ENCODE measurements around the gene DMBX1.

DMBX1 gene

DNA sequence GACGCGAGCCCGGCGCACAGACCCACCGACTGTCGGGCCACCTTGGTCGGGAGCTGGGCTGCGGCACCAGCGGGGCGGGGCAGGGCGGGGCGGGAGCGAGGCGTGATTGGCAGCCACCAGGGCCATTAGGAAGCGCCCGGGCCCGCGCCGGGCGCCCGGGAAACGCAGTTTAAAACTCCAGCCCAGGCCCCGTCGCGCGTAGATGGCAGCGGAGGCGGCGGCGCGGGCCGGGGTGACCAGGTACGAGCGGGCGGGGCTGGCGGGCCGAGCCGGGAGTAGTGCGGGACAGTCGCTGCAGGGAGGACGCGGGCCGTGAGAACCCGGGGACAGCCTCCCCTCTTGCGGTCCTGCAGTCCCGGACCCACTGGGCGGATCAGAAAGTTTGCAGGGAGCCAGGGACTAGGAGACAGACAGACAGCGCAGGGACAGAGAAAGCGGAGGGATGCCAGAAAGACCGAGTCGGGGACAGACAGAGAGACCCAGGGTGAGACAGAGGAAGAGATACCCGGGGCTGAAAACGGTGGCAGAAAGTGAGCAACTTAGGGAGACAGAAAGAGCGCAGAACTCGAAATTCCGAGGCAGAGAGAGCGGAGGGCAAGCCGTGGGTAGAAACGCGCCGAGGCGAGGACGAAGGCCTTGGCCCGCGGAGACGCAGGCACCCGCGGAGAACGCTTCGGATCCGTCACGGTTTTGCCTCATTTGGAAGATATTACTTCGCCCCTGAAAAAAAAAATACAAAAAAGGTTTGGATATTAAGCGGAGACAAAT lies at the start of gene DMBX1:
TSS of gene DMBX1 (plus strand) at position 199 of the 768 bp plus-strand sequence. CDS start 17,175 bp downstream, outside the sequence.
- Histone ChIP-seq H3K9me3 (ENCODE audit: control insufficient read depth in 5 of 5, low read length in 5 of 5) (no peaks in the 10 kb centered on the region), H3K27ac (ENCODE audit: low read depth, low read length) (no peak within 1 kb of the TSS), H3K9ac (ENCODE audit: low read length in 5 of 5) (no peak within 1 kb of the TSS), H3K4me3 (ENCODE audit: low read depth in 1 of 5, low read length in 5 of 5) (peak within 1 kb of the TSS; percentile 17 to 54 (median 43)), H3K4me1 (ENCODE audit: control insufficient read depth in 5 of 5, insufficient read depth in 5 of 5, low read length in 5 of 5) (peaks cover 0 to 22% (median 22%) of the 10 kb centered on the region in 5 donors), H3K36me3 (ENCODE audit: control insufficient read depth in 5 of 5, insufficient read depth in 5 of 5, low read length in 5 of 5) (no peaks in the 10 kb centered on the region), H3K27me3 (ENCODE audit: control insufficient read depth in 5 of 5, insufficient read depth in 4 of 5, low read length in 5 of 5) (peaks cover 57 to 93% (median 85%) of the 10 kb centered on the region in 5 donors)

DNA sequence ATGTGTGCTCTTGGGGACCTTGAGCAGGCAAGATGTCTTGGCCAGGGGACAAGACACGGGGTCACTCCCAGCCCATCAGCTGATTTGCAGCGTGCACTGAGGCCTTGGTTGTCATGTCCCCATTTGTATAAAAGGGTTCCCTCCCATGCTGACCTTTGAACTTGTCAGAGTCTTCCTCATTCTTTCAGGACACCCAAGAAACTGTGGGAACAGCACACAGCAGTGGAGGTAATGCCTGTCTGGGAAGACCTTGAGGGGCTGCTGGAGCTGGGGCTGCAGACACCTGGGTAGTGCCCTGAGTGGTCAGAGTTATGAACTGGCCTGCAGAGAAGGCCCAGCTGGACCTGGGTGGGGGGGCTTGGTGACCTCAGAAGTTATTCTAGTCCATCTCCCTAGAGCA lies 49.2 kb upstream of the DMBX1 start:
- no peak overlapping the region for H3K9ac ChIP-seq (ENCODE audit: low read length in 5 of 5)
- H3K27ac ChIP-seq (ENCODE audit: low read depth, low read length), result no peak overlapping the region
- H3K36me3 ChIP-seq (ENCODE audit: control insufficient read depth in 5 of 5, insufficient read depth in 5 of 5, low read length in 5 of 5), result no peaks in the 10 kb centered on the region
- H3K4me3 ChIP-seq (ENCODE audit: low read depth in 1 of 5, low read length in 5 of 5), result no peak overlapping the region
- no peaks in the 10 kb centered on the region for H3K9me3 ChIP-seq (ENCODE audit: control insufficient read depth in 5 of 5, low read length in 5 of 5)
- peaks cover 0 to 3% (median 0%) of the 10 kb centered on the region in 5 donors for H3K27me3 ChIP-seq (ENCODE audit: control insufficient read depth in 5 of 5, insufficient read depth in 4 of 5, low read length in 5 of 5)
- H3K4me1 ChIP-seq (ENCODE audit: control insufficient read depth in 5 of 5, insufficient read depth in 5 of 5, low read length in 5 of 5), result peaks cover 0 to 11% (median 9%) of the 10 kb centered on the region in 5 donors

DNA sequence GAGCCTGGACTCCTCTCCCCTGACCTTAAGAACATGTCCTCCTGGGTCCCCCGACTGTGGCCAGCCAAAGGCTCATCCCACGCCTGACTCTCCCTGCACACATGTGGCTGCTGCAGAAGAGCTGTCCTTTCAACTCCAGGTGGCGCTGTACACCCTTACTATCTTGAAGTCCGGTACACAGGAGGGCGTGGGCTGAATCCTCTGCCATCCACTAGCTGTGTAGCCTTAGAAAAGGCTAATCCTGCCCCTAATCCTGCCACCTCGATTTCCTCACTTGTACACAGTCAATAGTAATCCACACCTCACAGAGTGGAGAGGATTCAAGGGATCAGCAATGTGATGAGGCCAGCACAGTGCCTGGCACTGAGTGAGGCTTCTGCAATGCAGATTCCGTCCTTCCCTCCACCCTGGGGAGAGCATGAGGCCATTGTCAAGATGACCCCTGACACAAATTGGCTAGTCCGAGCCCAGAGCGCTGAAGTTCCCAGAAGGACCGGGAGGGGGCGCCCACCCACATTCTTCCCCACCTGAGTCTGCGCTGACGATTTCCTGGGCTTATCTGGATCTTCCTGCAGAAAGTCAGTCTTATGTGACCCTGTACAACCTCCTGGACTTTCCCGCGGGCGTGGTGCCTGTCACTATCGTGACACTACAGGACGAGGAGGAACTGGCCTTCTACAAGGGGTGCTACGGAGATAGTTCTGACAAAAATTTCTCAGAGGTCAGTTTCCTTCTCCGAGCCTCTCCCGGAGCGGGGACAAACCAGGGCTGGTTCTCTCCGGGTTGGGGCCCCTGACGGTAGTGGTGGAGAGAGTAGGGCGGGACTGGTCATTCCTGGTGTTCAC lies 47.1 kb upstream of the DMBX1 start:
- H3K4me1 ChIP-seq (ENCODE audit: control insufficient read depth in 5 of 5, insufficient read depth in 5 of 5, low read length in 5 of 5), result peaks cover 0 to 15% (median 11%) of the 10 kb centered on the region in 5 donors
- H3K9ac ChIP-seq (ENCODE audit: low read length in 5 of 5), result peak overlapping the region in 3 of 5 donors; percentile 2 to 68 (median 49)
- no peaks in the 10 kb centered on the region for H3K36me3 ChIP-seq (ENCODE audit: control insufficient read depth in 5 of 5, insufficient read depth in 5 of 5, low read length in 5 of 5)
- H3K27ac ChIP-seq (ENCODE audit: low read depth, low read length), result no peak overlapping the region
- peak overlapping the region; percentile 59 to 72 (median 60) for H3K4me3 ChIP-seq (ENCODE audit: low read depth in 1 of 5, low read length in 5 of 5)
- no peaks in the 10 kb centered on the region for H3K9me3 ChIP-seq (ENCODE audit: control insufficient read depth in 5 of 5, low read length in 5 of 5)
- peaks cover 0 to 11% (median 8%) of the 10 kb centered on the region in 5 donors for H3K27me3 ChIP-seq (ENCODE audit: control insufficient read depth in 5 of 5, insufficient read depth in 4 of 5, low read length in 5 of 5)

DNA sequence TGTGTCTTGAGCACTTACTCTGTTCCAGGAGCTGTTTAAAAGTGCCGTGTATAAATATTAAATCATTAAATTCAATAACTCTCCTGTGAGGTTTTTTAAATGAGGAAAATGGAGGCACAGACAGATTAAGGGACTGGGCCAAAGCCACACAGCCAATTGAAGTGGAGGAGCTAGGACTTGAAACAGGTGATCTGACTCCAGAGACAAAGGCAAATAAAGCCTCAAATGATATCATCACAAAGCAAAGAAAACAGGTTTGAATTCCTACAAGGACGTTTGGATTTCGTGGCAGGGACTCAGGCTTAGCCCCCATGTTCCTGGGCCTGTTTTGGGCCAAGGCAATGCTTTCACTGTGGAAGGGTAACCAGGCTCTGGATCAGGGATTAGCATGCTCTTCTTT lies 45.2 kb upstream of the DMBX1 start:
- Histone ChIP-seq H3K9ac (ENCODE audit: low read length in 5 of 5) (no peak overlapping the region), H3K4me1 (ENCODE audit: control insufficient read depth in 5 of 5, insufficient read depth in 5 of 5, low read length in 5 of 5) (peaks cover 0 to 28% (median 25%) of the 10 kb centered on the region in 5 donors), H3K4me3 (ENCODE audit: low read depth in 1 of 5, low read length in 5 of 5) (no peak overlapping the region), H3K36me3 (ENCODE audit: control insufficient read depth in 5 of 5, insufficient read depth in 5 of 5, low read length in 5 of 5) (no peaks in the 10 kb centered on the region), H3K27me3 (ENCODE audit: control insufficient read depth in 5 of 5, insufficient read depth in 4 of 5, low read length in 5 of 5) (peaks cover 10 to 27% (median 19%) of the 10 kb centered on the region in 5 donors), H3K9me3 (ENCODE audit: control insufficient read depth in 5 of 5, low read length in 5 of 5) (no peaks in the 10 kb centered on the region), H3K27ac (ENCODE audit: low read depth, low read length) (no peak overlapping the region)

DNA sequence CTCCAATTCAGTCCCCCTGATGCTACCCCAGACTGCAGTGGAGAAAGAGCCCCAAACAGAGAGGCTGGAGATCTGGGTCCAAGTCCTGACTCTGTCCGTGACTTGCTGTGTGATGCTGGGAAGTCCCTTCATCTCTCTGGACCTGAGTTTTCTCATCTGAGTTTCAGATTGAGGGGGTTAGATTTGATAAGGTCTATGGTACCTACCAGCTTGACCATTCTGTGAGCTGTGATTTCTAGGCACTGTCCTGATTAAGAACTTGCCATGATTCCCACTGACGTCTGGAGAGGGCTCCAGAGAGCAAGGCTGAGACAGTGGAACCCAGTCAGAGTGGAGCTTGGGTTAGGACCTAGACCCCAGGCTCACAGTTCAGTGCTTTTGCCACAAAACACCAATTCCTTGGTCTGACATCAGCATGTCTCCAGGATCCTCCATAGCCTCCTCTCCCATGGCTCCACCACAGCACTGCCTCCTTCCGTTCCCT lies 43.8 kb upstream of the DMBX1 start:
- Histone ChIP-seq H3K36me3 (ENCODE audit: control insufficient read depth in 5 of 5, insufficient read depth in 5 of 5, low read length in 5 of 5) (no peaks in the 10 kb centered on the region), H3K27ac (ENCODE audit: low read depth, low read length) (no peak overlapping the region), H3K9ac (ENCODE audit: low read length in 5 of 5) (no peak overlapping the region), H3K27me3 (ENCODE audit: control insufficient read depth in 5 of 5, insufficient read depth in 4 of 5, low read length in 5 of 5) (peaks cover 10 to 39% (median 24%) of the 10 kb centered on the region in 5 donors), H3K9me3 (ENCODE audit: control insufficient read depth in 5 of 5, low read length in 5 of 5) (no peaks in the 10 kb centered on the region), H3K4me3 (ENCODE audit: low read depth in 1 of 5, low read length in 5 of 5) (no peak overlapping the region), H3K4me1 (ENCODE audit: control insufficient read depth in 5 of 5, insufficient read depth in 5 of 5, low read length in 5 of 5) (peaks cover 0 to 28% (median 25%) of the 10 kb centered on the region in 5 donors)

DNA sequence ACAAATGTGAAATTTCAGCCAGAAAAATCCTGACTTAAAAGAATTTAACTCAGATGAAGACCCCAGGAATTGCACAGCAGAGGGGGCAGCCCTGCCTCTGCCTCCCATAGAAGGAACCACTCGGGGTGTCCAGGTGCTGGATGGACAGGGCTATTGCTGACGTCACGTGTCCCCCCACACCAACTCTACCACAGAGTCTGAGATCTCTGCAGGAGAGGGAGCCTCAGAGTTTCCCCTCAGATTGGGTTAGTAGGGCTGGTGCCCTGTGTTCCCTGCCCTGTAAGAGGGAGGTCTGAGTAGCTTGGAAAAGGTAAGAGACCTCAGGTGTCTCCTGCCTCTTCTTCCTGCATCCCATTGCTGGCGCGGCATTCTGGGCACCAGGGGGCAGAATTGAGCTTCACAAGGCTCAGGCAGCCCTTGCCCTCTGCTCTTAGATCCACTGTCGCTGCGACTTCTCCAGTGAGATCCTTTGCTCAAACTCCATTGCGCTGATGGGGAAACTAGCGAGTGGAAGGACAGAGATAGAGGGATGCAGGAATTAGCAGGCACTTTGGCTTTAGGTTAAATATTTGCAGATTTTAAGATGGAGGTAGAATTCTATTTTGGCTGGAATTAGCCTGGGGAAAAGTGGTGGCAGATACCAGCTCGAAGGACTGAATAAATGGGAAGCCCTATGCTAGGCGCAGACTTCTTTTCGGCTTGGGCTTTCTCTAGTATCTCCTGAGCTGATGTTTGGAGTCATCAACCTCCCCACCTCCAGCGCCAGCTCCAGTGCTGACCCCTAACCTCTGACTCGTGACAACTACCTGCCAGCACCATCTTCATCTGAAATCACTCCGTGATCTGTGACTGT lies 42.8 kb upstream of the DMBX1 start:
- Histone ChIP-seq H3K9me3 (ENCODE audit: control insufficient read depth in 5 of 5, low read length in 5 of 5) (no peaks in the 10 kb centered on the region), H3K27ac (ENCODE audit: low read depth, low read length) (no peak overlapping the region), H3K4me1 (ENCODE audit: control insufficient read depth in 5 of 5, insufficient read depth in 5 of 5, low read length in 5 of 5) (peaks cover 0 to 28% (median 25%) of the 10 kb centered on the region in 5 donors), H3K27me3 (ENCODE audit: control insufficient read depth in 5 of 5, insufficient read depth in 4 of 5, low read length in 5 of 5) (peaks cover 10 to 45% (median 34%) of the 10 kb centered on the region in 5 donors), H3K9ac (ENCODE audit: low read length in 5 of 5) (no peak overlapping the region), H3K4me3 (ENCODE audit: low read depth in 1 of 5, low read length in 5 of 5) (no peak overlapping the region), H3K36me3 (ENCODE audit: control insufficient read depth in 5 of 5, insufficient read depth in 5 of 5, low read length in 5 of 5) (no peaks in the 10 kb centered on the region)

DNA sequence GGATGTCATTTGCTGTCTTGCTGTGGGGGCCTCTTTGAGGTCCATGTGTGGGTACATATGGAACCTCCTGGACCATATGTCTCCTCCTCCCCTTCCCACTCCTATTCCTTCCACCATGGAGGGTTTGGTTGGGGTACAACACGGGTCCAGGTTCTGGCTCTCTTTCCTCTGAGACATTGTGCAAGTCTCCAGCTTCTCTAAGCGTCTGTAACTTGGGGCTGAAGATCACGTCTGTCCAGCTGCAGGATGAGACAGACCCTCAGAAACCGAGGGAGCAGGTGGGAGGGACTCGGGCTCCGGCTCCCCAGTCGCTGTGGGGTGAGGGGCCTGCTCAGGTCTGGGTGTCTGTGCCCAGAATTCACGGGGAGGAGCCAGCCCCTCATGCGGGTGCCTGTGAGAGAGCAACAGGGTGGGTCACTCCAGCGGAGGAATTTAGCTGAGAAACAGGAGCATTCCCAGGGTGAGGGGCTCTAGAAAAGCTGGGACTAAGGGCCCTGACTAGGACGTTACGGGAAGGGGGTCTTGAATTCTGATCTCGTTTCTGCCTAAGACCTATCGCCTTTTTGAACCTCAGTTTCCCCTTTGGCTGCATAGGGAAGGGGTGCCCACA lies 42.0 kb upstream of the DMBX1 start:
- Histone ChIP-seq H3K4me3 (ENCODE audit: low read depth in 1 of 5, low read length in 5 of 5) (peak overlapping the region in 4 of 5 donors; percentile 50 to 61 (median 53)), H3K36me3 (ENCODE audit: control insufficient read depth in 5 of 5, insufficient read depth in 5 of 5, low read length in 5 of 5) (no peaks in the 10 kb centered on the region), H3K9me3 (ENCODE audit: control insufficient read depth in 5 of 5, low read length in 5 of 5) (no peaks in the 10 kb centered on the region), H3K27ac (ENCODE audit: low read depth, low read length) (no peak overlapping the region), H3K9ac (ENCODE audit: low read length in 5 of 5) (peak overlapping the region in 1 of 5 donors; percentile 52), H3K4me1 (ENCODE audit: control insufficient read depth in 5 of 5, insufficient read depth in 5 of 5, low read length in 5 of 5) (peaks cover 0 to 24% (median 20%) of the 10 kb centered on the region in 5 donors), H3K27me3 (ENCODE audit: control insufficient read depth in 5 of 5, insufficient read depth in 4 of 5, low read length in 5 of 5) (peaks cover 10 to 51% (median 38%) of the 10 kb centered on the region in 5 donors)

DNA sequence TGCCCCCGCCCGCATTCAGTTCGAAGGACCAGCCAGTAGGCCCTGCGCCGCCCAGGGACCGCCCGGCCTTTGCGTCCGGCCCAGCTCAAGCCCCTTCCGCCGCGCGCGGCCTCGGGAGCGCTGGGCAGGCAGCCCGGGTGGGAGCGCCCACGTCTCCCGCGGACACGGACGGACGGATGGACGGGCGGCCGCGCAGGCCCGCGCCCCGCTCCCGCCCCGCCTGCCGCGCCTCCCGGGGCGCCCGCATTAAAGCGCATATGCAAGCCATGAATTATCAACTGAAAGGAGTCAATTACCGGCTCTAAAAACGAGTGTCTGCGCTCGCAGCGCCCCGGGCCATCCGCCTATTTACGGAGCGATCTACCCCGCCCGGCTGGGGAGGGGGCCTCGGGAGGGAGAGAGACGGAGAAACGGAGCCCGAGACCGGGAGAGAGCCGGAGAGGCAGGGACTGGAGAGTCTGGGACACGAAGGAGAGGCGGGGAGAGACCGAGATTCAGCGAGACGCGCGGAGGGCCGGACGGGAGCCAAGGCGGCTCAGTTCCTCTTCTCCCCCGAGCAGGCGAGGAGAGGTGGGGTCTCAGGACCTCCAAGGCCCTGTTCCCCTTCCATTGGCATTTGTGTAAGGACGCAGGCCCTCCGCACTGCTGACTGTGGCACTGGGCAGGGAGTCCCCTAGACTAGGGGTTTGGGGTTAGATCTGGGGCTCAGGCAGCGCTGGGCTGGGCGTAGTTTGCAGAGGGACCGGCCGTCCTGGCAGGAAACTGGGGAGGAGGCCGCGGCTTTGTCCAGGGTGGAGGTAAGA lies 41.3 kb upstream of the DMBX1 start:
- peaks cover 0 to 19% (median 14%) of the 10 kb centered on the region in 5 donors for H3K4me1 ChIP-seq (ENCODE audit: control insufficient read depth in 5 of 5, insufficient read depth in 5 of 5, low read length in 5 of 5)
- H3K27ac ChIP-seq (ENCODE audit: low read depth, low read length), result no peak overlapping the region
- H3K4me3 ChIP-seq (ENCODE audit: low read depth in 1 of 5, low read length in 5 of 5), result peak overlapping the region in 4 of 5 donors; percentile 50 to 61 (median 53)
- no peaks in the 10 kb centered on the region for H3K9me3 ChIP-seq (ENCODE audit: control insufficient read depth in 5 of 5, low read length in 5 of 5)
- H3K9ac ChIP-seq (ENCODE audit: low read length in 5 of 5), result peak overlapping the region in 3 of 5 donors; percentile 49 to 57 (median 52)
- H3K36me3 ChIP-seq (ENCODE audit: control insufficient read depth in 5 of 5, insufficient read depth in 5 of 5, low read length in 5 of 5), result no peaks in the 10 kb centered on the region
- peaks cover 10 to 56% (median 42%) of the 10 kb centered on the region in 5 donors for H3K27me3 ChIP-seq (ENCODE audit: control insufficient read depth in 5 of 5, insufficient read depth in 4 of 5, low read length in 5 of 5)

Data from subcutaneous abdominal adipose tissue (tissue), 5 donors.